ENCODE measurements around the gene FYCO1.

GRCh38 chr3:46036191-46036590, 40.6 kb upstream of the FYCO1 start:
- TF ChIP-seq CTCF (conservative IDR thresholded peaks at IDR 0.05; ENCODE audit: low read length) (no peak), EZH2phosphoT487 (IDR thresholded peaks at IDR 0.05; ENCODE audit: borderline replicate concordance) (no peak)
